Activated CD4-positive, alpha-beta T cell treated with anti-CD3 and anti-CD28 coated beads for 48 hours (primary cell): ENCODE results near the gene OR2AG1.
A peak's percentile ranks its signal among the peaks of the same experiment; 100 is the strongest.

Source experiments
- DNase-seq: peaks from one replicate; pipeline ENCODE4 v3.0.0-alpha.2; 2020

OR2AG1 gene

GRCh38 chr11:6782720-6783119 is at the start of gene OR2AG1:
OR2AG1 (plus strand) TSS chr11:6783020; CDS start chr11:6785038, 2,018 bp downstream.
- DNase-seq, result no peak

DNA sequence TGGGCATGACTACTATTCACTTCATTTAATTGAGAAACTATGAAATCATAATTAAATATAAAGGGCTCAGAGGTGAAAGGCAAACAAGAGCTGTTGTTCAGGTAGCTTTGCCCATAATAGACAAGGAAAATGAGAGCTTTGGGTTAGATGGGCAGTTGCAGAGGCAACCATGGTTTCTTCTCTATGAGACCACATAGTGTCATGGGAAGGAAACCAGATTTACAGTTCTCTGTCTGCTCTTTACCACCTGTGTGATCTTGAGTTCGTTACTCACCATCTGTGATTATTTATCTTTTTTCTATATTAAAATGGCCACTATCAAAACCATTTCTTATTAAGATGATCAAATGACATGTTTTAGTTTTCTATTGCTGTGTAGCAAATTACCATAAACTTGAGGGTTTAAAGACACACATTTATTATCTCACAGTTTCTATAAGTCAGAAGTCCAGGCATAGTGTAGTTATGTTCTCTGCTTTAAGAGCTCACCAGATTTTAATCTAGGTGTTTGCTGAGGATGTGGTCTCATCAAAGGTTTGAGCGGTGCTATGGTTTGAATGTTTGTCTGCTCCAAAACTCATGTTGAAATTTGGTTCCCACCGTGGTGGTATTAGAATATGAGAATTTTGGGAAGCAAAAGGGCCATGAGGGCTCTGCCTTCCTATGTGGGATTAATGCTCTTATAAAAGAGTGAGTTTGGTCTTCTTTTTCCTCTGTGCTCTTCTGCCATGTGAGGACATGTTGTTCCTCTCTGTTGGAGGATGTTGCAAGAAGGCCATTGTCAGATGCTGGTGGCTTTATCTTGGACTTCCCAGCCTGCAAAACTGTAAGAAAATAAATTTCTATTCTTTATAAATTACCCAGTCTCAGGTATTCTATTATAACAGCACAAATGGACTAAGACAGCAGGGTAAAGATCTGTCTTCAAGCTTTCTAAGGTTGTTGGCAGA is 49.2 kb upstream of the OR2AG1 start:
- DNase-seq, result no peak

- peak; percentile 21 for DNase-seq
These were observed 48.2 kb upstream of the OR2AG1 start for GRCh38 chr11:6734616-6735015.

- no peak for DNase-seq
These were observed 47.5 kb upstream of the OR2AG1 start for GRCh38 chr11:6735306-6735705.

DNA sequence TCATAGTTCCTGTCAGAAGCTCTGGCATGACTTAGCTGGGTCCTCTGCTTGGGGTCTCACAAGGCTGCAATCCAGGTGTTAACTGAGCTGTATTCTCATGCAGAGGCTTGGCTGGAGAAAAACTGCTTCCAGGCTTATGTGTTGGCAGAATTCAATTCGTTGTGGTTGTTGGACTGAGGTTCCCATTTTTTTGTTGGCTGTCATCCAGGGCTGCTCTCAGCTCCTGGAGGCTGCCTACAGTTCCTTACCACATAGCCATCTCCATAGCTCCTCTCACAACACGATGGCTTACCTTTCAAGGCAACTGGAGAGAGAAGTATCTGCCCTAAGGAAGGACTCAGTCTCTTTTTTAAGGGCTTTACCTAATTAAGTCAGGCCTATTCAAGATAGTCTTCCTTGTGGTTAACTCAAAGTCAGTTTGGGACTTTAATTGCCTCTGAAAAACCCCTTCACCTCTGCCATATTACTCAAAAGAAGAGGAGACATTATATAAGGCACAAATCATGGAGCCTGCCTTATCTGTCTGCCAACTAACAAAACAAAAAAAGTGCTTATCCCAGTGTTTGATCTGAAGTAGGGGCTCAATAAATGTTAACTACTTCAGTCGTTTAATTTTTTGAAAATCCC is 46.2 kb upstream of the OR2AG1 start:
- DNase-seq, result no peak

DNA sequence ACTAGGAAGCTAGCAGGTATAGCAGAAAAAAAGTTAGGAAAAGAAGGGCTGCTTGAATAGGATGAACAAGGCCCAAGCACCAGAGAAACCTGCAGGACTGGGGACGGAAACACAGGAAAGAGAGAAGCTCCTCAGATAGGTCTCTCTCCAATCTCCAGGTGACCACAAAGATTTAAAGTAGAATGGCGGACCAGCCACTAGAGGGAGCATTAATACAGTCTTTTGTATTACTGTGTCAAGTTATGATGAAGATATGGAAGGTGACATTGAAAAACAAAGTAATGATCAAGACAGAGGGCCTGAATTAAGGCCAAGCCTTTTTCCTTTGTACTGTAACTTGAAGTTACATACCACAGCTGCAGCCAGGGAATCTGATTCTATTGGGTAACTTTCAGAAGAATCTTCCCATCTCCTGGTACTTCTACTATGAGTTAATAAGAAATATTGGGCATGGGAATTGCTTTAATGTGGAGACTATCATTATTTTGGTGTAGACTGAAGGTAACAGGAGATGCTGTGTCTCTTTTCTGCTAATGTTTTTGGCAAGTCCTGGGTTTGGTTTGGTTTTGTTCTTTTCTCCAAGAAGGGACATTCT is 44.9 kb upstream of the OR2AG1 start:
- peak; percentile 76 for DNase-seq

- no peak for DNase-seq
These were observed 44.2 kb upstream of the OR2AG1 start for GRCh38 chr11:6738590-6738989.

GRCh38 chr11:6742260-6742659 is 40.6 kb upstream of the OR2AG1 start:
- DNase-seq, result peak; percentile 42

- no peak for DNase-seq
These were observed 37.8 kb upstream of the OR2AG1 start for GRCh38 chr11:6745018-6745417.

- no peak for DNase-seq
These were observed 37.3 kb upstream of the OR2AG1 start for GRCh38 chr11:6745465-6746015.

GRCh38 chr11:6746086-6746618 is 36.7 kb upstream of the OR2AG1 start:
- peak; percentile 41 for DNase-seq

GRCh38 chr11:6746626-6747025 is 36.2 kb upstream of the OR2AG1 start:
- DNase-seq, result no peak

GRCh38 chr11:6747097-6747668 is 35.6 kb upstream of the OR2AG1 start:
- no peak for DNase-seq

DNA sequence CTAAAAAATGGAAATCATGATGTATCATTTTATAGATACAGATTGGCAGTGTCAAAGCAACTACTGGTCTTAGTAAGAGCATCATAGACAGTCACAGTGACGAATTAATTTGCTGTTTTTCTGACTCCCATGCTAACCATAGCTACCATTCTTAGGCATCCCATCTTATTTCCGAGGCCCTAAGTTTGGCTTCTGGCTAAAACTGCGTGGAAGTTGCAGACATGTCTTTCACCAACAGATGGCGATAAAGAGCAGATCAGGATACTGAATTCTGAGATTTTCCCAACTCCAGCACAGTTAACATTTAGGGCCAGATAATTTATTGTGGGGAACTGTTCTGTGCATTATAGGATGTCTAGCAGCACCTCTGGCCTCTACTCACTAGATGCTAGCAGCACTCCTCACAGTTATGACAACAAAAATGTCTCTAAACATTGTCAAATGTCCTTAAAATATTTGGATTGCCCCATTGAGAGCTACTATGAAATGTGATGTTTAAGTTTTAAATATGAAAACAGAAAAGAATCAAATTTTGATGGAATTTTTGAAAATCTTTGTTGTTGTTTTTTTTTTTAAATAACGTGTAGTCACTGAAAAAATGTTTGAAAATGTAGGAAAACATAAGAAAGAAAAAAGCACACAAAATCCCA is 27.4 kb upstream of the OR2AG1 start:
- DNase-seq, result peak; percentile 33

DNA sequence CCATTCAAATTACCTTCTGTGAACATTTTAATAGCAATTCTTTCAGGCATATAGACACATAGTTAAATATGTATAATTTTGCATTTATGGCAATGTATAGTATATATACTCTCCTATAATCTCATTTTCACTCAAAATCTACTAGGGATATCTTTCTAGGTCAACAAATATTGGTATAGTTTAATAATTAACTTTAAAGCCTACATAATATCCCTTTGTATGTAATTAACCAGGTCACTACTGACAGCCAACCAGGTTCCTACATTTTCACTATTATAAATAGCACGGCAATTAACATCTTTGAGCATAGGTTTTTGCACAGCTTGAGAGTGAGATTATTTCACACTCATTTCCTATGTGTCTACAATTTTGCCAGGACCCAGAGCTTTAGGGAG is 26.9 kb upstream of the OR2AG1 start:
- DNase-seq, result no peak

- peak; percentile 66 for DNase-seq
These were observed 25.4 kb upstream of the OR2AG1 start for GRCh38 chr11:6757373-6757967.

DNA sequence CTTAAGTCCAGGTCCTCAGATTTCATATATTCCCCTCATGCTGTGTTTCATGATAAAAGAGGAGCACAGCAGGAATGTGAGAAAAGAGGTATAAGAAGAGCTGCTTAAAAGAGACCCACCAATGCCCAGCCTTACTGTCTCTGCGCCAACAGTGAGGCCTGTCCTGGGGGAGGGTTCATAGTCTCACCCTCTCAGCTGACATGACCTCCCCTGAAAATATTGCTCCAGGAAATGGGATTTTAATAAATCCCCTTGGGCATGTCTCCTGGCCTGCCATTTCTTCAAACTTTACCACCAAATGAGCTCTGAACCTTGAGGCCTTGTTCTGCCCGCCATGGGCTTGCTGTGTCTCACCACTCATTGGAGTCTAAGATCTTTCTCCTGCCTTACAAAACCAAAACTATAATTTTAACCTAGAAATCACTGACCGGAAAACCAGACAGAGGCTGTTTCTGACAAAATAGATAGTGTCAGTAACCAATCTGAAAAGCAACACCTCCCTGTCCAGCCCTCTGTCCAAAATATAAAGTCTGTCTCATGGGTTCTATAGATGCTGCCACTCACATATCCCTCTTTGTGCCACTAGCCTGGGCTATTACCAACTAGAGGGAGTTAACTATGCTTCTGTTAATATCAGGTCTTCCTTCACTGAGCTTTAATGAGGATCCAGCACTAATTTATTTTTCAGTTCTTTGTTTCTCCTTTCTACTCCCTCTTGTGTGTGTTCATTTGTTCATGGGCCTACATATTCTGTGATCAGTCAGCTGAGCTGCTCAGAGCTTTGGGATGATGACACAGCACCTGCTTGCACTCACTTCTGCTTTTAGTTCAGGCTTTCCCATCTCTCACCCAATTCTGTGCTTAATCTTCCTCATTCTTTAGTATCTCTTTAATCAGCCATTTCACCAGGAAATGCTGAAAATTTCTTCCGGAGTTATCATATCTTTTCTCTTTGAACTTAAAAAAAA is 10.6 kb upstream of the OR2AG1 start, which contains the start of gene OR2AG2:
OR2AG2 (minus strand) TSS at position 51 of the 968 bp plus-strand sequence. CDS start 3,019 bp downstream, outside the sequence.
- no peak for DNase-seq

GRCh38 chr11:6778518-6778917 is 4.3 kb upstream of the OR2AG1 start:
- DNase-seq, result no peak

GRCh38 chr11:6780829-6781228 is 2.0 kb upstream of the OR2AG1 start:
- no peak for DNase-seq

DNA sequence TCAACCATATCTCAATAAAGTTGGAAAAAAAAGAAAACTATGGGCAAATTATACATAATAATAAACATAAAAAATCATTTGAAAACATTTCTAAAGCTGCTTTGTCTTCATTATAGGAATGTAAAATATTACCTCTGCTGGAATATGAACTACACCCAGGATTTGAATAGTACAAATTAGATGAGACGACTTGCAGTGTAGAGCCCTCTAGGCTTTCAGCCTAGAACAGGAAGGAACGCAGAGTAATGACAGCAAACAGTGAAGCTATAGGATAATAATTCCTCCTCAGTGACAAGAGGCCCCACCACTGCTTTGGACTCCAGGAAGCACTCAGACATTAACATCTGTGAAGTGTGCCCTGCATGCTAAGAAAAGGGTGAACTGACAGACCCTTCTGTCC is 7.7 kb downstream of the OR2AG1 start:
- DNase-seq, result no peak
